Measurements from ENCODE around the gene MLN.

DNA sequence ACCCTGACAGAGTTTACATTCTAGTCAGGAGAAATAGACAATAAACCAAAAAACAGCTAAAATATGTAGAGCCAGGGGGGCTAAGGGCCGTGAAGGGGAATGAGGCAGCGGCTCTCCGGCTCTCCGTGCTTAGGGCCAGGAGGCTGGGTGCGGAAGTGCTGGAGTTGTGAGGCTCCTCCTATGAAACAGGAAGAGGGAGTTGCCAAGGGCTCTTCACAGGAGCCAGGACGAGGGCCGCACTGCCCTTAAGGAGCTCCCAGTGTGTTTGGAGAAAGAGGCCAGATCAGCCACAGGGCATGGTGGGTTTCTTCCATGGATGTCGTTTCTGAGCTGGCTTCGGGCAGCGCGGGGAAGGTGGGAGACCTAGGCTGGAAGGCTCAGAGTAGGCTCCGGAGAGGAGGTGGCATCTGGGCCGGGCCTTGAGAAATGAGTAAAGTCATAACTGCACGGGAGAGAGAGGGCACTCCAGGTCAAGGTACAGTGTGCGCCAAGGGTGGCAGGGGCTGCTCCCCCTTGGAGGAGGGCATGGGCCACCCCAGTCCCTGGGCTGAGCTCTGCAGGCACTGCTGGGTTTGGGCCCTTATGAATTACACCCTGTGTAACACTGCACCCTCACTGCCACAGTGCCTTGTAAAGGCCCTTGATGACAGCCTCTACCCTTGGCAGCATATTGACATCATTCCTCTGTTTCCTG, 20.8 kb upstream of the MLN start:
- TF ChIP-seq RARB (CRISPR knock-in tag; IDR thresholded peaks at IDR 0.05) (no peak), PATZ1 (CRISPR knock-in tag; IDR thresholded peaks at IDR 0.05; ENCODE audit: borderline replicate concordance) (no peak), GLIS3 (CRISPR knock-in tag; IDR thresholded peaks at IDR 0.05) (no peak)
